ENCODE data around the gene OR8B8.

Gene OR8B8

DNA sequence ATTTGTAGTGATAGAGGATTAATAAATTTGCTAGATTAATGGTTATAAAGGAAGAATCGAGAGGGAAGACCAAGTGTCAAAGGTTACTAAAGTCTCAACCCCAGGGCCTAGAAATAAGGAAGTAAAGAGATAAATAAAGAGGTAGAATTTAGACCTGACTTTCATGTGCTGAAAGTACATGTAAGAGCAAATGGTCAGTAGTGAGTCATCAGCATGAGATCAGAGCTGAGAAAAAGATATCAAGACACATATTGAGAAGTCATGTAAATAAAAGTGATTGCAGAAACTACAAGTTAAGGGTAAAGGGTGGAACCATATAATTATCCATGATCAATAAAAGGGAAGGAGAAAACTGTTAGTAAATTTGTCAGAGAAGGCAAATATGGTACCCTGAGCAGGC is 1.4 kb upstream of the OR8B8 start:
- no peak for FAIRE-seq
- TF ChIP-seq POLR2A (IDR thresholded peaks at IDR 0.05; ENCODE audit: low read depth, low read length) = no peak
- TF ChIP-seq POLR2AphosphoS5 (IDR thresholded peaks at IDR 0.05; ENCODE audit: low read depth, low read length) = no peak
- TF ChIP-seq TAF1 (IDR thresholded peaks at IDR 0.05; ENCODE audit: low read depth, low read length) = no peak
- no peak for TF ChIP-seq POU2F2 (IDR thresholded peaks at IDR 0.05; ENCODE audit: low read depth, low read length)
- TF ChIP-seq SPI1 (IDR thresholded peaks at IDR 0.05; ENCODE audit: low read depth, low read length) = no peak
- TF ChIP-seq PAX5 (IDR thresholded peaks at IDR 0.05; ENCODE audit: insufficient read depth, low read length, severe bottlenecking) = no peak
- no peak for DNase-seq (ENCODE audit: insufficient read length, low spot score)

DNA sequence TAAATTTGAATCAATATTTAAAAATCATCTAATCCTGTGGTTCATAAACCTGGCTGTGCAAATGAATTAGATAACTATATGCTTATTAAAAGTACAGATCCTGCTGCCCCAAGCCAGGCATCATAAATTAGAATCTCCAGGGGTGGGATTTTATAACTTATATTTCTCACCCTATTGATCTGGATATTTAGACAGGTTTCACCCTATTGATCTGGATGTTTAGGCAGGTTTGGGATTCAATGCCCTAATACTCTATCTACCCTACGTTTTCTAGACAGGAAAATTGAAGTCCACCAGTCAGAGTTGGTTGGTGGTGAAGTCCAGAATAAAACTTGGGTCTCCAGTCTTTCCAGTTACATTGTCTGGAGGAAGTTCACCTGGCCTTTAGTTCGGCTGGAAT is 2.6 kb downstream of the OR8B8 start:
- TF ChIP-seq PAX5 (IDR thresholded peaks at IDR 0.05; ENCODE audit: insufficient read depth, low read length, severe bottlenecking) = no peak
- no peak for TF ChIP-seq POU2F2 (IDR thresholded peaks at IDR 0.05; ENCODE audit: low read depth, low read length)
- no peak for TF ChIP-seq POLR2A (IDR thresholded peaks at IDR 0.05; ENCODE audit: low read depth, low read length)
- TF ChIP-seq TAF1 (IDR thresholded peaks at IDR 0.05; ENCODE audit: low read depth, low read length) = no peak
- TF ChIP-seq SPI1 (IDR thresholded peaks at IDR 0.05; ENCODE audit: low read depth, low read length) = no peak
- no peak for TF ChIP-seq POLR2AphosphoS5 (IDR thresholded peaks at IDR 0.05; ENCODE audit: low read depth, low read length)
- no peak for FAIRE-seq
- DNase-seq (ENCODE audit: insufficient read length, low spot score) = no peak

DNA sequence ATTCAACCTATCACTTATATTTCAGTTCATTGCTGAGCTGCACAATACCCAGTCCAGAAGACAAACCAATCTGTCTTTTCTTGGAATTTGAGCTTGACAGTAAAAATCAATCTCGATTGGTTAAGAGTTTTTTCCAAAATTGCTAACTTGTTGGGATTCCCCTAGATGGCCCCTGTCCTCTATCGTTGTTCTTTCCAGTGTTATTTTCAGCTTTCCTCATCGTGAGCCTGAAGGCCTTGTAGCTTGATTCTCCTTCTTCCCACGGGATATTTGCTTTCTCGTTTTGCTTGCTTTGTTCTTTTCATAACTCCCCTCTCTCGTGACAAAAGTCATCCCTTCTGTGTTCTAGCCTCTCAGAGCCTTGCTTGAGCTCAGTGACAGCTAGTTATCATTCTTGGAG is 3.1 kb downstream of the OR8B8 start:
- TF ChIP-seq TAF1 (IDR thresholded peaks at IDR 0.05; ENCODE audit: low read depth, low read length) (no peak), POLR2AphosphoS5 (IDR thresholded peaks at IDR 0.05; ENCODE audit: low read depth, low read length) (no peak), POLR2A (IDR thresholded peaks at IDR 0.05; ENCODE audit: low read depth, low read length) (no peak), PAX5 (IDR thresholded peaks at IDR 0.05; ENCODE audit: insufficient read depth, low read length, severe bottlenecking) (no peak), SPI1 (IDR thresholded peaks at IDR 0.05; ENCODE audit: low read depth, low read length) (no peak), POU2F2 (IDR thresholded peaks at IDR 0.05; ENCODE audit: low read depth, low read length) (no peak)
- no peak for FAIRE-seq
- DNase-seq (ENCODE audit: insufficient read length, low spot score) = no peak

GRCh38 chr11:124441519-124441918 is 4.0 kb downstream of the OR8B8 start:
- FAIRE-seq (no peak), DNase-seq (ENCODE audit: insufficient read length, low spot score) (no peak)
- TF ChIP-seq POU2F2 (IDR thresholded peaks at IDR 0.05; ENCODE audit: low read depth, low read length) = no peak
- no peak for TF ChIP-seq POLR2A (IDR thresholded peaks at IDR 0.05; ENCODE audit: low read depth, low read length)
- TF ChIP-seq PAX5 (IDR thresholded peaks at IDR 0.05; ENCODE audit: insufficient read depth, low read length, severe bottlenecking) = no peak
- no peak for TF ChIP-seq TAF1 (IDR thresholded peaks at IDR 0.05; ENCODE audit: low read depth, low read length)
- TF ChIP-seq SPI1 (IDR thresholded peaks at IDR 0.05; ENCODE audit: low read depth, low read length) = no peak
- no peak for TF ChIP-seq POLR2AphosphoS5 (IDR thresholded peaks at IDR 0.05; ENCODE audit: low read depth, low read length)

- TF ChIP-seq TAF1 (IDR thresholded peaks at IDR 0.05; ENCODE audit: low read depth, low read length) (no peak), PAX5 (IDR thresholded peaks at IDR 0.05; ENCODE audit: insufficient read depth, low read length, severe bottlenecking) (no peak), POU2F2 (IDR thresholded peaks at IDR 0.05; ENCODE audit: low read depth, low read length) (no peak), POLR2AphosphoS5 (IDR thresholded peaks at IDR 0.05; ENCODE audit: low read depth, low read length) (no peak), SPI1 (IDR thresholded peaks at IDR 0.05; ENCODE audit: low read depth, low read length) (no peak), POLR2A (IDR thresholded peaks at IDR 0.05; ENCODE audit: low read depth, low read length) (no peak)
- FAIRE-seq = no peak
- no peak for DNase-seq (ENCODE audit: insufficient read length, low spot score)
These were observed 4.4 kb downstream of the OR8B8 start for GRCh38 chr11:124441081-124441480.

DNA sequence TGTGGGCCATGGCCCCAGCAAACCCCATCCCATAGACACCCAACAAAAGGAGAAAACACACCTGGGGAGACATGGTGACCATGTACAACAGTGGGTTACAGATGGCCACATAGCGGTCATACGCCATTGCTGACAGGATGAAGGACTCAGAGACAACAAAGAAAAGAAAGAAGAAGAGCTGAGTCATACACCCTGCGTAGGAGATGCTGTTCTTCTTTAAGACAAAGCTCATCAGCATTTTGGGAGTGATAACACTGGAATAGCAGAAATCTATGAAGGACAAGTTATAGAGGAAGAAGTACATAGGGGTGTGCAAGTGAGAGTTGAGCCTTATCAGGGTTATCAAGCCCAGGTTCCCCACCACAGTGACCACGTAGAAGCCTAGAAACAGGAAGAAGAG is 4.9 kb downstream of the OR8B8 start:
- no peak for TF ChIP-seq PAX5 (IDR thresholded peaks at IDR 0.05; ENCODE audit: insufficient read depth, low read length, severe bottlenecking)
- DNase-seq (ENCODE audit: insufficient read length, low spot score) (no peak), FAIRE-seq (no peak)

GRCh38 chr11:124434699-124435098 is 10.8 kb downstream of the OR8B8 start:
- FAIRE-seq = no peak
- DNase-seq (ENCODE audit: insufficient read length, low spot score) = no peak
- TF ChIP-seq POLR2AphosphoS5 (IDR thresholded peaks at IDR 0.05; ENCODE audit: low read depth, low read length) = no peak
- TF ChIP-seq SPI1 (IDR thresholded peaks at IDR 0.05; ENCODE audit: low read depth, low read length) = no peak
- no peak for TF ChIP-seq POU2F2 (IDR thresholded peaks at IDR 0.05; ENCODE audit: low read depth, low read length)
- TF ChIP-seq POLR2A (IDR thresholded peaks at IDR 0.05; ENCODE audit: low read depth, low read length) = no peak
- TF ChIP-seq TAF1 (IDR thresholded peaks at IDR 0.05; ENCODE audit: low read depth, low read length) = no peak
- TF ChIP-seq PAX5 (IDR thresholded peaks at IDR 0.05; ENCODE audit: insufficient read depth, low read length, severe bottlenecking) = no peak

GRCh38 chr11:124429599-124429998 is 15.9 kb downstream of the OR8B8 start:
- TF ChIP-seq POLR2A (IDR thresholded peaks at IDR 0.05; ENCODE audit: low read depth, low read length) (no peak), TAF1 (IDR thresholded peaks at IDR 0.05; ENCODE audit: low read depth, low read length) (no peak), POU2F2 (IDR thresholded peaks at IDR 0.05; ENCODE audit: low read depth, low read length) (no peak), SPI1 (IDR thresholded peaks at IDR 0.05; ENCODE audit: low read depth, low read length) (no peak), PAX5 (IDR thresholded peaks at IDR 0.05; ENCODE audit: insufficient read depth, low read length, severe bottlenecking) (no peak), POLR2AphosphoS5 (IDR thresholded peaks at IDR 0.05; ENCODE audit: low read depth, low read length) (no peak)
- DNase-seq (ENCODE audit: insufficient read length, low spot score) (no peak), FAIRE-seq (no peak)

DNA sequence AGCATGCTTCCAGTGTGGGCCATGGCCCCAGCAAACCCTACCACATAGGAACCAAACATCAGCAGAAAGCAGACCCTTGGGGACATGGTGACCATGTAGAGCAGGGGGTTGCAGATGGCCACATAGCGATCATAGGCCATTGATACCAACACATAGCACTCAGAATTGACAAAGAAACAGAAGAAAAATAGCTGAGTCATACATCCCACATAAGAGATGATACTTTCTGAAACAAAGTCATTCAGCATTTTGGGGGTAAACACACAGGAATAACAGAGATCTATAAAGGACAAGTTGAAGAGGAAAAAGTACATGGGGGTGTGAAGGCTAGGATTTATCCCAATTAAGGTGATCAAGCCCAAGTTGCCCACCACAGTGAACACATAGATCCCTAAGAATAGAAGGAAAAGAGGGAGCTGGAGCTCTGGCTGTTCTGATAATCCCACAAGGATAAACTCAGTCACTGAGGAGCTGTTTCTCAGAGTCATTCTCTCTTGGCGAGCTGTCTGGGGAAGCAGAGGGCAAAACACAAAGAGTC is 21.0 kb downstream of the OR8B8 start, which contains the start of gene OR8B4:
OR8B4 (minus strand) TSS at position 488 of the 538 bp plus-strand sequence; CDS start at position 488, 0 bp downstream.
- TF ChIP-seq POU2F2 (IDR thresholded peaks at IDR 0.05; ENCODE audit: low read depth, low read length) (no peak), POLR2A (IDR thresholded peaks at IDR 0.05; ENCODE audit: low read depth, low read length) (no peak), TAF1 (IDR thresholded peaks at IDR 0.05; ENCODE audit: low read depth, low read length) (no peak), POLR2AphosphoS5 (IDR thresholded peaks at IDR 0.05; ENCODE audit: low read depth, low read length) (no peak)
- DNase-seq (ENCODE audit: insufficient read length, low spot score) (no peak), FAIRE-seq (no peak)

GRCh38 chr11:124421043-124421442 is 24.5 kb downstream of the OR8B8 start:
- TF ChIP-seq PAX5 (IDR thresholded peaks at IDR 0.05; ENCODE audit: insufficient read depth, low read length, severe bottlenecking) (no peak), POLR2A (IDR thresholded peaks at IDR 0.05; ENCODE audit: low read depth, low read length) (no peak), TAF1 (IDR thresholded peaks at IDR 0.05; ENCODE audit: low read depth, low read length) (no peak), SPI1 (IDR thresholded peaks at IDR 0.05; ENCODE audit: low read depth, low read length) (no peak), POLR2AphosphoS5 (IDR thresholded peaks at IDR 0.05; ENCODE audit: low read depth, low read length) (no peak), POU2F2 (IDR thresholded peaks at IDR 0.05; ENCODE audit: low read depth, low read length) (no peak)
- no peak for FAIRE-seq
- DNase-seq (ENCODE audit: insufficient read length, low spot score) = no peak

All from GM12891 (cell line).